Left colon (tissue), 2 donors: Measurements from ENCODE around the gene SOWAHA. TPM values are rescaled to one million over a fixed set of nuclear protein-coding genes. Genes with fewer than 3 reads are reported as not detected.
A peak's percentile ranks its signal among the peaks of the same experiment; 100 is the strongest.
"Not testable (repeated sequence)": the region's sequence is repeated elsewhere in the genome, so short reads cannot be mapped to it uniquely, and the experiment has no call there.

Experiments
- ATAC-seq: fragments of 200-7000 bp; cut with Tn5 transposase; one replicate; pipeline ENCODE4 v1.9.1; 2020; ENCODE audit warnings: mild to moderate bottlenecking, moderate library complexity
- DNase-seq, 2 donors: peaks; one replicate each; pipeline ENCODE4 v3.0.0-alpha.2; 2020
- intact Hi-C, 2 donors: fragments of 100-400 bp; cut with DNase I in 1 of 2; cut with micrococcal nuclease in 1 of 2; formaldehyde crosslinking; loops; one replicate each; pipeline versions ENCODE4 v1.11.2 to v1.14.0; 2022; cut with DNase I, micrococcal nuclease
- total RNA-seq, 2 donors: library from RNA; stranded (reverse); fragmentation: NEBNext Ultra II Directional; extraction: Animal tissue kit (Norgen Biotek cat#: 25700); gene quantifications; one replicate each; pipeline ENCODE4 v1.2.1, GENCODE V29; 2021
- donor health status: DM: no; HTN: no; CAD: no.
- donor health status: DM: yes; HTN: yes; CAD: no.

The SOWAHA gene
- total RNA-seq, 2 donors from 2014 or later, result 36.0 to 38.8 TPM

- DNase-seq (no peak), ATAC-seq (no peak)
- intact Hi-C loops, result loop anchor here in 1 of 2 donors (10.0 kb wide), 1 partner anchor 417 kb away; no protein-coding TSS in a partner anchor
These were observed 10.9 kb upstream of the SOWAHA start for GRCh38 chr5:132802044-132802684.

GRCh38 chr5:132802685-132803066 lies 10.4 kb upstream of the SOWAHA start:
- ATAC-seq, DNase-seq: not testable (repeated sequence)
- intact Hi-C loops, result loop anchor here in 1 of 2 donors (10.0 kb wide), 1 partner anchor 418 kb away; no protein-coding TSS in a partner anchor

DNA sequence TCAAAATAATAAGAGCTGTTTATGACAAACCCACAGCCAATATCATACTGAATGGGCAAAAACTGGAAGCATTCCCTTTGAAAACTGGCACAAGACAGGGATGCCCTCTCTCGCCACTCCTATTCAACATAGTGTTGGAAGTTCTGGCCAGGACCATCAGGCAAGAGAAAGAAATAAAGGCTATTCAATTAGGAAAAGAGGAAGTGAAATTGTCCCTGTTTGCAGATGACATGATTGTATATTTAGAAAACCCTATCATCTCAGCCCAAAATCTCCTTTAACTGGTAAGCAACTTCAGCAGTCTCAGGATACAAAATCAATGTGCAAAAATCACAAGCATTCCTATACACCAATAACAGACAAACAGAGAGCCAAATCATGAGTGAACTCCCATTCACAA lies 8.9 kb upstream of the SOWAHA start:
- not testable (repeated sequence) for ATAC-seq, DNase-seq
- intact Hi-C loops, result loop anchor here in 1 of 2 donors (10.0 kb wide), 1 partner anchor 419 kb away; no protein-coding TSS in a partner anchor

DNA sequence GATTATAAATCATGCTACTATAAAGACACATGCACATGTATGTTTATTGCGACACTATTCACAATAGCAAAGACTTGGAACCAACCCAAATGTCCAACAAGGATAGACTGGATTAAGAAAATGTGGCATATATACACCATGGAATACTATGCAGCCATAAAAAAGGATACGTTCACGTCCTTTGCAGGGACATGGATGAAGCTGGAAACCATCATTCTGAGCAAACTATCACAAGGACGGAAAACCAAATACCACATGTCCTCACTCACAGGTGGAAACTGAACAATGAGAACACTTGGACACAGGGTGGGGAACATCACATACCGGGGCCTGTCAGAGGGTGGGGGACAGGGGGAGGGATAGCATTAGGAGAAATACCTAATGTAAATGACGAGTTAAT lies 7.2 kb upstream of the SOWAHA start:
- ATAC-seq, DNase-seq: not testable (repeated sequence)
- intact Hi-C loops, result loop anchor here in 1 of 2 donors (10.0 kb wide), 1 partner anchor 421 kb away; no protein-coding TSS in a partner anchor

DNA sequence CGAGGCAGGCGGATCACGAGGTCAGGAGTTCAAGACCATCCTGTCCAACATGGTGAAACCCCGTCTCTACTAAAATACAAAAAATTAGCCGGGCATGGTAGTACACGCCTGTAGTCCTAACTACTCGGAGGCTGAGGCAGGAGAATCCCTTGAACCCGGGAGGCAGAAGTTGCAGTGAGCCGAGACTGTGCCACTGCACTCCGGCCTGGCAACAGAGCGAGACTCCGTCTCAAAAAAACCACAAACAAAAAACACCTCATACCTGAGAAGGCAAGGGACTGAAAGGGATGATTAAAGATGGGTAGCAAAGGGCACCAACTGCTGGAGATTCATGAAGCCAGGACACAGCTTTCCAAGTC lies 6.3 kb upstream of the SOWAHA start:
- intact Hi-C loops, result loop anchor here in 1 of 2 donors (10.0 kb wide), 1 partner anchor 422 kb away; no protein-coding TSS in a partner anchor
- not testable (repeated sequence) for ATAC-seq, DNase-seq

GRCh38 chr5:132807163-132807838 lies 5.8 kb upstream of the SOWAHA start:
- intact Hi-C loops, result loop anchor here in 1 of 2 donors (10.0 kb wide), 1 partner anchor 422 kb away; no protein-coding TSS in a partner anchor
- ATAC-seq (peak; percentile 97), DNase-seq (peak; percentile 88 to 94)

DNA sequence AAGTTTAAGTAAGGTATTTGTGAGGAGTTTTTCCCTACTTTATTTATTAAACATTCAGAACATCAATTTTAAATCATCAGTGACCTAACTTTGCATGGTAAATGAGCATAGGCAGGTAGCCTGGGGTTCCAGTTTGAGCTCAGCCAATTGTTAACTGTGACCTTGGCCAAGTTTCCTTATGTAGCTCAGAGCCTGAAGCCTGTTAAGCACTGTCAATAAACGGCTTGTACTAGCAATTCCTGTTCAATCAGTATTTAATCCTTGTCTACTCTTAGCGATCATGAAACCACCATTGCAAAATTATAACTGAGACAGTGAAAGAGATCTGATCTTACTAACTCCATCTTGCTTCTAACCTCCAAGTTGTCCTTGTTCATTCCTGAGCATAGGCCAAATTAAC lies 4.7 kb upstream of the SOWAHA start:
- peak; percentile 37 for ATAC-seq
- DNase-seq, result no peak
- intact Hi-C loops, result loop anchor here in 1 of 2 donors (10.0 kb wide), 1 partner anchor 424 kb away; no protein-coding TSS in a partner anchor

DNA sequence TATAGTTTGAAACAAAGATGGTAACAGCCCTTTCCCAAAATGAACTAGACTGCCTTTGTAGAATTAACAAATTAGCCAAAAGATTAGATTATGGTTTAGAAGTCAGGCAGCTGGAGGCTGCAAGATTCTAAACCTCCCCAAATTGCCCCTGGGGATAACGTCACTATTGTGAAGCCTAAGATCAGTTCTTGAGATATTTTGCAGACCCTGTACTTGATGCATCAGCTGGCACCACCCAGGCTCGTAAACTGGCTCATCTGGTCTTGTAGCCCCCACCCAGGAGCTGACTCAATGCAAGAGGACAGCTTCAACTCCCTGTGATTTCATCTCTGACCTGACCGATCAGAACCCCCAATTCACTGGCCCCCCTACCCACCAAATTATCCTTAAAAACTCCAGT lies 4.2 kb upstream of the SOWAHA start:
- DNase-seq (no peak), ATAC-seq (no peak)
- intact Hi-C loops, result loop anchor here in 1 of 2 donors (10.0 kb wide), 1 partner anchor 424 kb away; no protein-coding TSS in a partner anchor

GRCh38 chr5:132810605-132811004 lies 2.5 kb upstream of the SOWAHA start:
- intact Hi-C loops, result no loop called here
- no peak for ATAC-seq
- no peak for DNase-seq

- intact Hi-C loops, result no loop called here
- ATAC-seq (no peak), DNase-seq (no peak)
These were observed 858 bp upstream of the SOWAHA start for GRCh38 chr5:132812123-132812765.

GRCh38 chr5:132813599-132814502 lies 749 bp downstream of the SOWAHA start:
- intact Hi-C loops, result no loop called here

GRCh38 chr5:132814503-132815294 lies 1.6 kb downstream of the SOWAHA start:
- ATAC-seq (no peak), DNase-seq (no peak)
- intact Hi-C loops, result no loop called here

More at GRCh38 chr5:132813599-132814502, 749 bp downstream of the SOWAHA start:
- ATAC-seq, result peak; percentile 72
- DNase-seq, result peak in 1 of 2 donors; percentile 55

DNA sequence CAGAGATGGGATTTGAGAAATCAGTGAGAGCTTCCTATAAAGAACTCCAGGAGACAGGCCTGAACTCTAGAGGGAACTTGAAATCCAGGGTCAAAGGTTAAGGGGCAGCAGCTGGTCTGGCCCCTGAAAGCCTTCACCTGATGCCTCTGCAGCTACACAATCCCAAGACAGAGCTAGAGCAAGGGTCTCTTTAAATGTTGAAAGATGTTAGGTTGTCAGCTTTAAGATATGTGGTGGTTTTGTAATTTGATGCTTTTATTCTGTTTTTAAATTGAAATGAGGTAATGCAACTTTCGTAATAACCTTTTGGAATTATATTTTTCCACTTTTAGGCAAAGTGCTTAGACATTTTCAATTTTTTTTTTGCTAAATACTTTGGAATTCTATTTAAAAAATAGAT lies 2.4 kb downstream of the SOWAHA start:
- intact Hi-C loops, result no loop called here
- no peak for DNase-seq
- no peak for ATAC-seq

GRCh38 chr5:132816083-132816482 lies 3.0 kb downstream of the SOWAHA start:
- DNase-seq (no peak), ATAC-seq (no peak)
- intact Hi-C loops, result no loop called here

DNA sequence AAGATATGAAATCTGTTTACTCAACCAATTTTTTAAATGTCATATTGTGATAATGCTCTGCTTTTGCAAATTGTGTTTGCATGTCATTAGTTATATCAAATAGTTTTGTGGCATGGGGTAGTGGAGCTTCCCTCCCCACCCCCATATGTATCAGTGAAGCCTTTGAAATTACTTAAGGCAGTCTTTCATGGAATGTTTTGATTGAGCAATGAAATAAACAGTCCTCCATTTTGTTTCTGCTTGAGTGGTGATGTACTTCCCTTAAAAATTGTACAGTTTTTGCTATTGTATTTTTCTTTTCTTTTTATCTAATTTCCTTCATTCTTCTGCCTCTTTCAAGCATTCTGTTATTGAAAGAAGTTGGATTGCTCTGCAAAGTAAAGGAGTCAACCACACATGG lies 3.5 kb downstream of the SOWAHA start:
- no peak for ATAC-seq
- intact Hi-C loops, result no loop called here
- no peak for DNase-seq

DNA sequence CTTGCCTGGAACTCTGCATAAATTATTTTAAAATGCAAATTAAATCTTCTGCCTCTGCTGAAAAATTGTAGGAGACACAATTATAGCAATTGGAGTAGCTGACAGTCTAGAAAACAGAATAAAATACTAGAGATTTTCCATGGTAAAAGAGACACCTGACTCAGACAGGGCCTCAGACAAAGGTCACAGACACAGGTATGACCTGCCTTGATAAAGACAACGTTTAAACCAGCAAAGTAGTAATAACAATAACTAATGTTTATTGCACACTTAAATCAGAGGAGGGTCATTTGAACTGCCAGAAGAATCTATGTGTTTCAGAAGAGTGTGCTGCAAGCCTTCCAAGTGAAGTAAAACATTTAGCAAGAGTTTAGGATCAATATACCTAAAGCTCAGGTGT lies 3.9 kb downstream of the SOWAHA start:
- no peak for DNase-seq

DNA sequence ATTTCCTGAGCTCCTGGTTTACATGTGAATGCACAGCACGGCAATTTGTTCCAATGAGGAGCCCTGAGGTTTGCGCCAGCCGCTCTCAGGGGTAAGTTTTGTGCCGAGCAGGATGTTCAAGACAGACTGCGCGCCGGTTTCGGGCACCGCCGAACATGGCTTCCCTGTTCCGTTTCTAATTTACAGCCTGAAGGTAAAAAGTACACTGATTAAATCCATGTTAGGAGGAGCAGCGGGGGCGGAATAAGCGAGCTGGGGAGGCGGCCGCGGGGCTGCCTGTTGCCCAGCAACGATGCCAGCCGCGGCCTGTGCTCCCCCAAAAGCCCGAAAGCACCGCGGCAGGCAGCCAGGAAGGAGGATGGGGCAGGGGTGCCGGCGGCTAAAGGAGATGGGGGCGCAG lies 6.4 kb downstream of the SOWAHA start:
- DNase-seq (no peak), ATAC-seq (peak; percentile 10)
- intact Hi-C loops, result no loop called here

More for the DNA sequence above, 3.9 kb downstream of the SOWAHA start:
- intact Hi-C loops, result no loop called here
- no peak for ATAC-seq
